Neuronal stem cell (in vitro differentiated cells): Measurements from ENCODE around the gene TOE1.
A peak's percentile ranks its signal among the peaks of the same experiment; 100 is the strongest.

Experiments
- DNase-seq: peaks from one replicate; pipeline ENCODE4 v3.0.0-alpha.2; 2013; ENCODE audit warnings: low spot score
- H2AFZ ChIP-seq: one replicate; pipeline ENCODE4 v1.6.1; 2013; ENCODE audit warnings: mild to moderate bottlenecking, low read length, inconsistent platforms
- H2AK5ac ChIP-seq: 2 replicates; pipeline ENCODE4 v1.6.1; 2013; ENCODE audit warnings: low read depth, mild to moderate bottlenecking, inconsistent platforms, low read length, moderate library complexity, mixed read lengths
- H2BK120ac ChIP-seq: 2 replicates; pipeline ENCODE4 v1.6.1; 2013; ENCODE audit warnings: low read depth, mild to moderate bottlenecking, inconsistent platforms, low read length, moderate library complexity, mixed read lengths
- H2BK12ac ChIP-seq: one replicate; pipeline ENCODE4 v1.6.1; 2013; ENCODE audit warnings: low read length, inconsistent platforms
- H2BK15ac ChIP-seq: 2 replicates; pipeline ENCODE4 v1.6.1; 2013; ENCODE audit warnings: mild to moderate bottlenecking, low read length, inconsistent platforms, mixed read lengths
- H2BK5ac ChIP-seq: one replicate; pipeline ENCODE4 v1.6.1; 2013; ENCODE audit warnings: inconsistent platforms, mild to moderate bottlenecking, low read length, moderate library complexity
- H3K14ac ChIP-seq: one replicate; pipeline ENCODE4 v1.6.1; 2013; ENCODE audit warnings: low read length, inconsistent platforms
- H3K18ac ChIP-seq: 2 replicates; pipeline ENCODE4 v1.6.1; 2013; ENCODE audit warnings: low read length, inconsistent platforms
- H3K23ac ChIP-seq: 2 replicates; pipeline ENCODE4 v1.6.1; 2013; ENCODE audit warnings: low read depth, mild to moderate bottlenecking, mixed read lengths, low read length, inconsistent platforms; ENCODE audit not compliant: poor library complexity
- H3K27ac ChIP-seq: replicated peaks from 3 replicates; pipeline ENCODE4 v1.5.1; 2013; ENCODE audit warnings: low read length, inconsistent platforms
- H3K27me3 ChIP-seq, 3 experiments: 2 replicates each; pipeline ENCODE4 v1.6.1; 2013; ENCODE audit warnings: low read length in 3 of 3, mild to moderate bottlenecking in 2 of 3, inconsistent platforms in 1 of 3, low read depth in 1 of 3, mixed read lengths in 1 of 3, moderate library complexity in 1 of 3; ENCODE audit not compliant: control insufficient read depth in 3 of 3, insufficient read depth in 3 of 3
- H3K36me3 ChIP-seq, 2 donors: replicated peaks in 1 of 2; 2 replicates each; pipeline ENCODE4 v1.6.1; 2013; ENCODE audit warnings: low read length in 2 of 2; ENCODE audit not compliant: control insufficient read depth in 2 of 2, insufficient read depth in 2 of 2
- H3K4ac ChIP-seq: 2 replicates; pipeline ENCODE4 v1.6.1; 2013; ENCODE audit warnings: inconsistent platforms, mild to moderate bottlenecking, low read length, moderate library complexity
- H3K4me1 ChIP-seq, 2 donors: 1 replicate in 1 of 2; 2 replicates in 1 of 2; pipeline ENCODE4 v1.6.1; 2013; ENCODE audit warnings: low read length in 2 of 2, low read depth in 1 of 2; ENCODE audit not compliant: control insufficient read depth in 2 of 2, insufficient read depth in 1 of 2
- H3K4me2 ChIP-seq: one replicate; pipeline ENCODE4 v1.6.1; 2013; ENCODE audit warnings: mild to moderate bottlenecking, low read length, inconsistent platforms; ENCODE audit not compliant: insufficient read depth, poor library complexity, severe bottlenecking
- H3K4me3 ChIP-seq, 2 donors: 2 replicates each; pipeline ENCODE4 v1.5.1; 2013; ENCODE audit warnings: low read length in 2 of 2, mild to moderate bottlenecking in 2 of 2, inconsistent platforms in 1 of 2, moderate library complexity in 1 of 2
- H3K79me1 ChIP-seq: one replicate; pipeline ENCODE4 v1.6.1; 2013; ENCODE audit warnings: low read depth, mild to moderate bottlenecking, inconsistent platforms, low read length, moderate library complexity
- H3K9ac ChIP-seq: one replicate; pipeline ENCODE4 v1.6.1; 2013; ENCODE audit warnings: mild to moderate bottlenecking, low read depth, low read length, inconsistent platforms; ENCODE audit not compliant: poor library complexity
- H3K9me3 ChIP-seq, 2 donors: replicated peaks in 1 of 2; 2 replicates each; pipeline versions ENCODE3 to v1.6.1; 2013; ENCODE audit warnings: low read length in 2 of 2, mild to moderate bottlenecking in 2 of 2, inconsistent platforms in 1 of 2, low read depth in 1 of 2, mixed read lengths in 1 of 2, moderate library complexity in 1 of 2; ENCODE audit not compliant: control insufficient read depth in 2 of 2, insufficient read depth in 1 of 2
- H4K8ac ChIP-seq: one replicate; pipeline ENCODE4 v1.6.1; 2013; ENCODE audit warnings: low read depth, mild to moderate bottlenecking, inconsistent platforms, low read length, moderate library complexity
- H4K91ac ChIP-seq: one replicate; pipeline ENCODE4 v1.6.1; 2013; ENCODE audit warnings: low read length, low read depth, mild to moderate bottlenecking, inconsistent platforms; ENCODE audit not compliant: poor library complexity
- WGBS, 2 donors: extraction: QIAGEN DNeasy Blood & Tissue Kit; methylation state at CpG; one replicate each; pipeline ENCODE4 v1.1.7; 2013; ENCODE audit warnings: missing lambda C conversion rate in 2 of 2, mixed read lengths in 1 of 2; ENCODE audit not compliant: insufficient read length in 2 of 2, insufficient replicate concordance in 1 of 2; ENCODE audit errors: extremely low coverage in 2 of 2; 5-methylcytosine and 5-hydroxymethylcytosine counted together

TOE1 gene

GRCh38 chr1:45326627-45327623, 13.0 kb upstream of the TOE1 start, which contains the start of gene HPDL:
HPDL (plus strand) TSS chr1:45326895; CDS start chr1:45327149, 254 bp downstream.
- no peak within 1 kb of the TSS for H2AFZ ChIP-seq
- peak within 1 kb of the TSS in 1 of 2 donors; percentile 69 for H3K4me3 ChIP-seq
- H2BK5ac ChIP-seq, result peak within 1 kb of the TSS; percentile 42
- peak within 1 kb of the TSS; percentile 48 for H2AK5ac ChIP-seq
- H3K27ac ChIP-seq, result no peak within 1 kb of the TSS
- peaks cover 4% of the 10 kb centered on the region for H3K79me1 ChIP-seq
- peaks cover 0 to 25% of the 10 kb centered on the region in 2 donors for H3K4me1 ChIP-seq
- peak within 1 kb of the TSS; percentile 46 for H4K91ac ChIP-seq
- H3K23ac ChIP-seq, result peak within 1 kb of the TSS; percentile 26
- peak; percentile 71 for DNase-seq
- H3K4ac ChIP-seq, result peak within 1 kb of the TSS; percentile 98
- peak within 1 kb of the TSS; percentile 74 for H2BK120ac ChIP-seq
- no peak within 1 kb of the TSS for H3K14ac ChIP-seq
- peaks cover 0 to 5% of the 10 kb centered on the region in 2 donors for H3K9me3 ChIP-seq
- H3K9ac ChIP-seq, result peak within 1 kb of the TSS; percentile 81
- H3K36me3 ChIP-seq, result peaks cover 9 to 47% of the 10 kb centered on the region in 2 donors
- H3K4me2 ChIP-seq, result peak within 1 kb of the TSS; percentile 56
- no peaks in the 10 kb centered on the region for H3K27me3 ChIP-seq
- H3K18ac ChIP-seq, result peak within 1 kb of the TSS; percentile 95
- WGBS, 2 donors, result no CpG with 5 or more reads among the region's 96 CpGs
- H2BK12ac ChIP-seq, result peak within 1 kb of the TSS; percentile 73
- H2BK15ac ChIP-seq, result peak within 1 kb of the TSS; percentile 83
- no peak within 1 kb of the TSS for H4K8ac ChIP-seq

DNA sequence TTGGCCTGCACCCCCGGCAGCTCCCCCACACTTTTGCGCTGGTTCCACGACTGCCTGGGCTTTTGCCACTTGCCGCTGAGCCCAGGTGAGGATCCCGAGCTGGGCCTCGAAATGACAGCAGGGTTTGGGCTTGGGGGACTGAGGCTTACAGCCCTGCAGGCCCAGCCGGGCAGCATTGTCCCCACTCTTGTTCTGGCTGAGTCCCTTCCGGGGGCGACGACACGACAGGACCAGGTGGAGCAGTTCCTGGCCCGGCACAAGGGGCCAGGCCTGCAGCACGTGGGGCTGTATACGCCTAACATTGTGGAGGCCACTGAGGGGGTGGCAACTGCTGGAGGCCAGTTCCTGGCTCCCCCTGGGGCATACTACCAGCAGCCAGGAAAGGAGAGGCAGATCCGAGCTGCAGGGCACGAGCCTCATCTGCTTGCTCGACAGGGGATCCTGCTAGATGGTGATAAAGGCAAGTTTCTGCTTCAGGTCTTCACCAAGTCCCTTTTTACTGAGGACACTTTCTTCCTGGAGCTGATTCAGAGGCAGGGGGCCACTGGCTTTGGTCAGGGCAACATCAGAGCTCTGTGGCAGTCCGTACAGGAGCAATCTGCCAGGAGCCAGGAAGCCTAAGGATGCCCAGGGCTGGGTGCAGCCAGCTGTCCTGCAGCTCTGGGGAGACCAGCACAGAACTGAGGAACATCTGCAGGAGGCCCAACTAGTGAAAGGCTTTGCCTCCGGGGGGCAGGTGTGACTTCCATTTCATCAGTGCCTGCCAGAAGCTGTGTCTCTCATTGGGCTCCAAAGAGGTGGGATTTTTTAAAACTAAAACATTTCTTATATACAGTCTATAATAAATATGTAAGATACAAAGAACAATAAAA, 12.1 kb upstream of the TOE1 start:
- no peak overlapping the region for H3K14ac ChIP-seq
- H3K4me2 ChIP-seq, result no peak overlapping the region
- peak overlapping the region; percentile 26 for H3K23ac ChIP-seq
- WGBS, 2 donors, result no CpG with 5 or more reads among the region's 19 CpGs
- H3K79me1 ChIP-seq, result peaks cover 4% of the 10 kb centered on the region
- H3K36me3 ChIP-seq, result peaks cover 17 to 57% of the 10 kb centered on the region in 2 donors
- H2BK12ac ChIP-seq, result no peak overlapping the region
- H3K9ac ChIP-seq, result no peak overlapping the region
- H3K27ac ChIP-seq, result peak overlapping the region; percentile 28
- no peak for DNase-seq
- H2BK15ac ChIP-seq, result peak overlapping the region; percentile 83
- H4K8ac ChIP-seq, result no peak overlapping the region
- H3K27me3 ChIP-seq, result no peaks in the 10 kb centered on the region
- peaks cover 0 to 25% of the 10 kb centered on the region in 2 donors for H3K4me1 ChIP-seq
- H3K18ac ChIP-seq, result peak overlapping the region; percentile 95
- peak overlapping the region in 1 of 2 donors; percentile 17 for H3K4me3 ChIP-seq
- H2BK5ac ChIP-seq, result peak overlapping the region; percentile 42
- no peak overlapping the region for H4K91ac ChIP-seq
- peak overlapping the region; percentile 48 for H2AK5ac ChIP-seq
- peaks cover 0 to 5% of the 10 kb centered on the region in 2 donors for H3K9me3 ChIP-seq
- peak overlapping the region; percentile 74 for H2BK120ac ChIP-seq
- H2AFZ ChIP-seq, result no peak overlapping the region
- no peak overlapping the region for H3K4ac ChIP-seq

DNA sequence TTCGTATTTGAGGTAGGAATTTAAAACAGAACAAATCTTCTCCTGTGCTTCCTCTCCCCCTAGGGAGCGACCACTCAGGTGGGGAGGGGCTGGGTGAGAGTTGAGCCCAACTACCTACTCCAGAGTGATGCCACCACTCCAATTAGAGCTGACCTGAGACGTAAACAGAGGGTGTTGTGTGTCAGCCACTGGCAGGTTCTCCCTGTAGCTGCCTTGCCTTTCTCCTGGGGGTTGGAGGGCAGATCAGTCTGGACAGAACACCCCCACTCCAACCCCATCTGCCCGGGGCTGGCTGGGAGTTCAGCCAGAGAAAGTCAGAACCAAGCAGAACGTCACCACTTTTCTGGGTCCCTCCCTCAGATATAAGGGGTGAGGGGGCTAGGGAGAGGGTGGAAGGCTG, 11.3 kb upstream of the TOE1 start:
- no peak overlapping the region for H2BK15ac ChIP-seq
- DNase-seq, result no peak
- no peak overlapping the region for H2BK12ac ChIP-seq
- no peak overlapping the region for H2AK5ac ChIP-seq
- H3K4me3 ChIP-seq, result no peak overlapping the region
- no peak overlapping the region for H2BK5ac ChIP-seq
- H3K4me2 ChIP-seq, result no peak overlapping the region
- H3K9ac ChIP-seq, result no peak overlapping the region
- peak overlapping the region; percentile 11 for H3K27ac ChIP-seq
- H3K18ac ChIP-seq, result no peak overlapping the region
- H3K14ac ChIP-seq, result no peak overlapping the region
- H2AFZ ChIP-seq, result no peak overlapping the region
- peaks cover 24 to 65% of the 10 kb centered on the region in 2 donors for H3K36me3 ChIP-seq
- H3K27me3 ChIP-seq, result no peaks in the 10 kb centered on the region
- no CpG with 5 or more reads among the region's 5 CpGs for WGBS, 2 donors
- H2BK120ac ChIP-seq, result no peak overlapping the region
- H3K4me1 ChIP-seq, result peaks cover 0 to 25% of the 10 kb centered on the region in 2 donors
- H4K91ac ChIP-seq, result no peak overlapping the region
- no peak overlapping the region for H3K23ac ChIP-seq
- peaks cover 4% of the 10 kb centered on the region for H3K79me1 ChIP-seq
- peaks cover 0 to 3% of the 10 kb centered on the region in 2 donors for H3K9me3 ChIP-seq
- H3K4ac ChIP-seq, result no peak overlapping the region
- no peak overlapping the region for H4K8ac ChIP-seq
